Activated naive CD8-positive, alpha-beta T cell treated with anti-CD3 and anti-CD28 coated beads, Interleukin-2, amount 50 U/mL, for 24 hours (primary cell): ENCODE measurements around the gene TAS2R60.
"Not testable (repeated sequence)": the region's sequence is repeated elsewhere in the genome, so short reads cannot be mapped to it uniquely, and the experiment has no call there.

ENCODE experiments used
- ATAC-seq: fragments of 150-1000 bp; cut with Tn5 transposase; one replicate; pipeline ENCODE4 v1.10.0; 2021
- DNase-seq: peaks from one replicate; pipeline ENCODE4 v3.0.0; 2021
- H3K27ac Mint-ChIP-seq: one replicate; pipeline ENCODE4 v1.8.0; 2021; ENCODE audit warnings: mild to moderate bottlenecking, mixed read lengths
- H3K27me3 Mint-ChIP-seq: one replicate; pipeline ENCODE4 v1.8.0; 2021; ENCODE audit warnings: mixed read lengths
- H3K36me3 Mint-ChIP-seq: one replicate; pipeline ENCODE4 v1.8.0; 2021; ENCODE audit warnings: low read depth, mixed read lengths
- H3K4me1 Mint-ChIP-seq: one replicate; pipeline ENCODE4 v1.8.0; 2021; ENCODE audit warnings: mixed read lengths
- H3K4me3 Mint-ChIP-seq: one replicate; pipeline ENCODE4 v1.8.0; 2021; ENCODE audit warnings: mild to moderate bottlenecking, moderate library complexity, mixed read lengths
- H3K9me3 Mint-ChIP-seq: one replicate; pipeline ENCODE4 v1.8.0; 2021; ENCODE audit warnings: mixed read lengths

TAS2R60 gene

GRCh38 chr7:143462045-143462444, 18.8 kb downstream of the TAS2R60 start:
- DNase-seq (no peak), ATAC-seq (no peak)
- Mint-ChIP-seq H3K9me3 (no peaks in the 10 kb centered on the region), H3K36me3 (no peaks in the 10 kb centered on the region), H3K27me3 (no peaks in the 10 kb centered on the region), H3K27ac (no peak overlapping the region), H3K4me1 (peaks cover 5% of the 10 kb centered on the region), H3K4me3 (no peak overlapping the region)

DNA sequence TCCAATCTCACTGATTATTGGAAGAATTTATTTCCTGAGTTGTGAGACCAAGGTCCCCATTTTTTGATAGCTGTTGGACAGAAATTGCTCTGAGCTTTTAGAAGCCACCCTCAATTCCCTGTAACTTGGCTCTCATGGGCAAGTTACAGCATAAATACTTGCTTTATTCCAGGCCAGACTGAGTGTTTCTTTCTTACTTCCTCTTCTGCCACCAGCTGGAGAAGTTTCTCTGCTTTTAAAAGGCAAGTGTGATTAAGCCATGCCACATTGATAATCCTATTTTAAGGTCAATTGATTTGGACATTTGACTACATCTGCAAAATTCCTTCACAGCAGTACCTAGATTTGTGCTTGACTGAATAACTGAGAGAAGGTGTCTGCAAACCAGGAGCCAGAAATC, 20.3 kb downstream of the TAS2R60 start:
- peaks cover 5% of the 10 kb centered on the region for H3K4me1 Mint-ChIP-seq
- H3K36me3 Mint-ChIP-seq: no peaks in the 10 kb centered on the region
- H3K4me3 Mint-ChIP-seq: no peak overlapping the region
- ATAC-seq (no peak), DNase-seq (no peak)
- no peaks in the 10 kb centered on the region for H3K9me3 Mint-ChIP-seq
- H3K27me3 Mint-ChIP-seq: no peaks in the 10 kb centered on the region
- H3K27ac Mint-ChIP-seq: no peak overlapping the region

GRCh38 chr7:143463957-143464356, 20.7 kb downstream of the TAS2R60 start:
- DNase-seq: no peak
- no peak overlapping the region for H3K27ac Mint-ChIP-seq
- no peak for ATAC-seq
- H3K4me3 Mint-ChIP-seq: no peak overlapping the region
- no peaks in the 10 kb centered on the region for H3K9me3 Mint-ChIP-seq
- H3K4me1 Mint-ChIP-seq: peaks cover 5% of the 10 kb centered on the region
- H3K36me3 Mint-ChIP-seq: no peaks in the 10 kb centered on the region
- H3K27me3 Mint-ChIP-seq: no peaks in the 10 kb centered on the region

GRCh38 chr7:143467724-143468123, 24.5 kb downstream of the TAS2R60 start:
- Mint-ChIP-seq H3K36me3 (peaks cover 1% of the 10 kb centered on the region), H3K27me3 (no peaks in the 10 kb centered on the region), H3K27ac (no peak overlapping the region), H3K4me3 (no peak overlapping the region), H3K4me1 (no peaks in the 10 kb centered on the region), H3K9me3 (peaks cover 4% of the 10 kb centered on the region)
- ATAC-seq (no peak), DNase-seq (no peak)

DNA sequence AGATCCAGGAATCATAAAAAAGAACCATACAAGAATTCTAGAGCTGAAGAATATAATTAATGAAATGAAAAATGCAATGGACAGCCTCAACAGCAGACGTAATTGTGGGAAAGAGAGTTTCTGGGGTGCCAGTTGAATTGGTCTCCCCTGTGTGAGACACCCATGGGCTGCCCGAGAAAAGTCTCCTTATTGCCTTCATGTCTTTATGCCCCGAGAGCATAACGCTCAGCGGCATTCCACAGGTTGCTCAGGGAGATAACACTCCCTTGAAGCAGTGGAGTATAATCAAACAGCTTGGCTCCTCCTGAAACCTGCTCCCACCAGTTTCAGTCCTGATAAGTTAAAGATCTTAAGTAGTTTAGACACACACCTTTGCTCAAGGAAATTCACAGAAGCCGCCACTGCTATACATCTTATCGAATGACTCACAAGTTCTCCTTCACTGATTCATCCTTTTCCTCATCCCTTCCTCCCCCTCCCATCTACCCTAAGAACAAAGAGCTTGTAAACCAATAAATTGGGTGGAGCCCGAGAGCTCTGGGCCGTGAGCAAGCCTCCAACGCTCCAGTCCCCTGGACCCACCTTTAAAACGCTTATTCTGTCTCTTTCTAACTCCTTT, 28.9 kb downstream of the TAS2R60 start:
- H3K4me1 Mint-ChIP-seq, H3K27ac Mint-ChIP-seq, H3K4me3 Mint-ChIP-seq, H3K36me3 Mint-ChIP-seq, H3K27me3 Mint-ChIP-seq, DNase-seq, ATAC-seq, H3K9me3 Mint-ChIP-seq: not testable (repeated sequence)

GRCh38 chr7:143477501-143478150, 34.4 kb downstream of the TAS2R60 start, which contains the start of gene TAS2R41:
Gene TAS2R41 (plus strand): TSS chr7:143477873. CDS start chr7:143477873, 0 bp downstream.
- DNase-seq (no peak), ATAC-seq (peak; percentile 10)
- Mint-ChIP-seq H3K36me3 (no peaks in the 10 kb centered on the region), H3K27me3 (no peaks in the 10 kb centered on the region), H3K4me3 (no peak within 1 kb of the TSS), H3K27ac (no peak within 1 kb of the TSS), H3K9me3 (peaks cover 5% of the 10 kb centered on the region), H3K4me1 (peaks cover 13% of the 10 kb centered on the region)

DNA sequence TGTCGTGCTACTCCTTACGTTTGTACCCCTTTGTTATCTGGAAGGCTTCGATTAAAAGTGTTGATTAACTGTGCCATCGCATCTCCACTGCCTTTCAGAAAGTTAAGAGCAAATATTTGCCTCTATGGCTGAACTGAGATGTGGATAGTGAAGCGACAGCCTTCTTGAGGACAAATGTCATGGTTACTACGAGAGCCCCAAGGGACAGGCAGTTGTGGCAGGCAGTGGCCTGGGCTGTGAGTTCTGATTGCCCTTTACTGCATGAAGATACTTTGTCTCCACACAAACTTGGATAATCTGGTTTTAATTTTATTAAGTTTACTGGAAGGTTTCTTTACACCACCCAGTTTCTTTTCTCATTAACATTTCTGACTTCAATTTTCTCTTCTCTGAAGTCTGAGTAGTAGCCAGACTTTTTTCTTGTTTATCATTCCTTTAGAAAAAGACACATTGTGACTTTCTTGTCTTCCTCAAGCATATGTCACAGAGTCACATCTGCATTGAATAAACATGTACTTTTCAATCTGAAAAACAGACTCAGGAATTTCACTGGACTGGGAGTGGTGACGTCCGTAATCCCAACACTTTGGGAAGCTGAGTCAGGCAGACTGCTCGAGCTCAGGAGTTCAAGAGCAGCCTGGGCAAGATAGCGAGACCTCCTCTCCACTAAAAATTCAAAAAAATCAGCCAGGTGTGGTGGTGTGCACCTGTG, 36.0 kb downstream of the TAS2R60 start:
- DNase-seq (no peak), ATAC-seq (no peak)
- peaks cover 13% of the 10 kb centered on the region for H3K4me1 Mint-ChIP-seq
- H3K27me3 Mint-ChIP-seq: no peaks in the 10 kb centered on the region
- H3K36me3 Mint-ChIP-seq: no peaks in the 10 kb centered on the region
- H3K4me3 Mint-ChIP-seq: no peak overlapping the region
- H3K27ac Mint-ChIP-seq: no peak overlapping the region
- peaks cover 4% of the 10 kb centered on the region for H3K9me3 Mint-ChIP-seq

- Mint-ChIP-seq H3K27me3 (no peaks in the 10 kb centered on the region), H3K4me3 (no peak overlapping the region), H3K36me3 (no peaks in the 10 kb centered on the region), H3K9me3 (no peaks in the 10 kb centered on the region), H3K27ac (no peak overlapping the region), H3K4me1 (peaks cover 13% of the 10 kb centered on the region)
- ATAC-seq (no peak), DNase-seq (no peak)
Measured at GRCh38 chr7:143480501-143480900, 37.2 kb downstream of the TAS2R60 start.

- Mint-ChIP-seq H3K4me1 (peaks cover 13% of the 10 kb centered on the region), H3K9me3 (no peaks in the 10 kb centered on the region), H3K27ac (no peak overlapping the region), H3K4me3 (no peak overlapping the region), H3K27me3 (no peaks in the 10 kb centered on the region), H3K36me3 (no peaks in the 10 kb centered on the region)
- ATAC-seq (no peak), DNase-seq (no peak)
Measured at GRCh38 chr7:143484119-143484518, 40.9 kb downstream of the TAS2R60 start.

DNA sequence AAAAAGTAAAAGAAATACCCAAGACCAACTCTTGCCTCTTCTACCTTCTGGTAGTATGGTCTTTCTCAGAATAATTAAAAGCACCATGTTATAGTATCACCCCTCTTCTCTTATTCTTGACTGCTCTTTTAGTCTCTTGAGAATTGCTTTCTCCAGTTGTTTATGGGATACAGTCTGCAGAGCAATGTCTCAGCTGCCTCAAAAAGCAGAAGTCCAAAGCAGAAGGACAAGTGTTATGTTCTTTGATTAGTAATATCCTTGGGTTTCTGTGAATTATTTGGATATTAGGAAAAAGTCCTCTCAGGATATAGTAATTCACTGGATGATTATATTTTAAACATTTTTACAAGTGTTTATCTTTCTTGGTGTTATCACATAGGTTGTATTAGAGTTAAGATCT, 41.8 kb downstream of the TAS2R60 start:
- Mint-ChIP-seq H3K36me3 (no peaks in the 10 kb centered on the region), H3K9me3 (no peaks in the 10 kb centered on the region), H3K27ac (no peak overlapping the region), H3K4me1 (peaks cover 13% of the 10 kb centered on the region), H3K4me3 (no peak overlapping the region), H3K27me3 (no peaks in the 10 kb centered on the region)
- no peak for DNase-seq
- ATAC-seq: no peak

- peaks cover 9% of the 10 kb centered on the region for H3K4me1 Mint-ChIP-seq
- no peak overlapping the region for H3K4me3 Mint-ChIP-seq
- no peaks in the 10 kb centered on the region for H3K27me3 Mint-ChIP-seq
- no peaks in the 10 kb centered on the region for H3K36me3 Mint-ChIP-seq
- H3K9me3 Mint-ChIP-seq: no peaks in the 10 kb centered on the region
- H3K27ac Mint-ChIP-seq: no peak overlapping the region
- no peak for DNase-seq
- ATAC-seq: no peak
Measured at GRCh38 chr7:143485500-143485899, 42.2 kb downstream of the TAS2R60 start.

DNA sequence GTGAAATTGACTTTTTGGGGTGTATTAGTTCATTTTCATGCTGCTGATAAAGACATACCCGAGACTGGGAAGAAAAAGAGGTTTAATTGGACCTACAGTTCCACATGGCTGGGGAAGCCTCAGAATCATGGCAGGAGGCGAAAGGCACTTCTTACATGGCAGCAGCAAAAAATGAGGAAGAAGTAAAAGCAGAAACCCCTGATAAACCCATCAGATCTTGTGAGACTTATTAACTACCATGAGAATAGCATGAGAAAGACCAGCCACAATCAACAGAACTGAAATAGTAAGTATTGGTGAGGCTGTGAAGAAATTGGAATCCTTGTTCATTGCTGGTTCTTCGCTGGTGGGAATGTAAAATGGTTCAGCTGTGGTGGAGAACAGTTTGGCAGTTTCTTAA, 43.0 kb downstream of the TAS2R60 start:
- not testable (repeated sequence) for H3K4me1 Mint-ChIP-seq, H3K27me3 Mint-ChIP-seq, H3K9me3 Mint-ChIP-seq, H3K36me3 Mint-ChIP-seq, H3K4me3 Mint-ChIP-seq, H3K27ac Mint-ChIP-seq, DNase-seq, ATAC-seq

- Mint-ChIP-seq H3K4me3 (no peak overlapping the region), H3K27me3 (no peaks in the 10 kb centered on the region), H3K36me3 (no peaks in the 10 kb centered on the region), H3K4me1 (peaks cover 7% of the 10 kb centered on the region), H3K9me3 (no peaks in the 10 kb centered on the region), H3K27ac (no peak overlapping the region)
- no peak for DNase-seq
- no peak for ATAC-seq
Measured at GRCh38 chr7:143487061-143487460, 43.8 kb downstream of the TAS2R60 start.

DNA sequence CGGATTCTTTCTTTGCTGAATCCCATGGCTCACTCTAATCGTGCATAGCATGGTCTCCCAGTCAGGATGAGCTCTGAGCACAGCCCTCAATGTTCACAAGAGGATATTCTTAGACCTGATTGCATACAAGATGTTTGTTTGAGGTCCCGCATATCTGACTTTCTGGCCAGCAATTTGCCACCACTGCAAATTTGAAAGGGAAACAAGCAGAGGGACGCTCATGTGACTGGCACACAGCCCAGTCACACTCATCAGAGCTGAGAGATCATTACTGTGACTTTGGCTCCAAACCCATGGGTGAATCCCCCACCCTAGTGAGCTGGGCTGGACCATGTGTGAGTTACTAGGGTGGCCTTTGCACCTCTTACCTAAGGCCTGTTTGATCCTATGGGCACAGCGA, 44.3 kb downstream of the TAS2R60 start:
- Mint-ChIP-seq H3K27me3 (no peaks in the 10 kb centered on the region), H3K4me3 (no peak overlapping the region), H3K27ac (no peak overlapping the region), H3K4me1 (peaks cover 12% of the 10 kb centered on the region), H3K9me3 (no peaks in the 10 kb centered on the region), H3K36me3 (no peaks in the 10 kb centered on the region)
- ATAC-seq (peak; percentile 42), DNase-seq (no peak)

GRCh38 chr7:143490717-143491306, 47.6 kb downstream of the TAS2R60 start:
- Mint-ChIP-seq H3K9me3 (no peaks in the 10 kb centered on the region), H3K36me3 (no peaks in the 10 kb centered on the region), H3K27me3 (no peaks in the 10 kb centered on the region), H3K27ac (no peak overlapping the region), H3K4me1 (peaks cover 30% of the 10 kb centered on the region), H3K4me3 (no peak overlapping the region)
- ATAC-seq: no peak
- DNase-seq: no peak
